Loucy (cell line): ENCODE measurements around the gene RPP21.

ENCODE experiments used
- H2AFZ ChIP-seq: fragments of 200-600 bp; sonication (generic); 2 replicates; pipeline ENCODE4 v1.6.0; 2016; ENCODE audit warnings: antibody characterized with exemption, mild to moderate bottlenecking, low read length, moderate library complexity
- H3F3A ChIP-seq: fragments of 200-600 bp; 2 replicates; pipeline ENCODE4 v1.6.0; 2016; ENCODE audit warnings: antibody characterized with exemption, low read depth, mild to moderate bottlenecking
- H3K27me3 ChIP-seq: fragments of 200-600 bp; sonication (generic); 2 replicates; pipeline ENCODE4 v1.6.1; 2014; ENCODE audit warnings: low read length, mild to moderate bottlenecking; ENCODE audit not compliant: insufficient read depth, poor library complexity, severe bottlenecking
- H3K36me3 ChIP-seq: fragments of 200-600 bp; sonication (generic); 2 replicates; pipeline ENCODE4 v1.6.1; 2016; ENCODE audit warnings: low read length; ENCODE audit not compliant: insufficient read depth
- H3K4me1 ChIP-seq: fragments of 200-600 bp; sonication (generic); 2 replicates; pipeline ENCODE4 v1.5.1; 2014; ENCODE audit warnings: low read length, mild to moderate bottlenecking; ENCODE audit not compliant: insufficient read depth, poor library complexity, severe bottlenecking
- H3K4me2 ChIP-seq: fragments of 200-600 bp; sonication (generic); 2 replicates; pipeline ENCODE4 v1.6.0; 2014; ENCODE audit warnings: antibody characterized with exemption, low read length, low read depth, mild to moderate bottlenecking; ENCODE audit not compliant: poor library complexity, severe bottlenecking
- H3K4me3 ChIP-seq: fragments of 200-600 bp; sonication (generic); 2 replicates; pipeline ENCODE4 v1.5.1; 2014; ENCODE audit warnings: low read length, mild to moderate bottlenecking, mixed read lengths; ENCODE audit not compliant: poor library complexity, severe bottlenecking
- H3K79me2 ChIP-seq: fragments of 200-600 bp; sonication (generic); 2 replicates; pipeline ENCODE4 v1.6.1; 2014; ENCODE audit warnings: low read length; ENCODE audit not compliant: insufficient read depth
- H3K9ac ChIP-seq: fragments of 200-600 bp; sonication (generic); 2 replicates; pipeline ENCODE4 v1.6.0; 2014; ENCODE audit warnings: mild to moderate bottlenecking, low read depth, low read length, moderate library complexity; ENCODE audit not compliant: poor library complexity, severe bottlenecking
- H3K9me2 ChIP-seq: fragments of 200-600 bp; sonication (generic); replicated peaks from 2 replicates; pipeline ENCODE4 v1.6.1; 2016; ENCODE audit warnings: low read depth, low read length, mixed read lengths
- H3K9me3 ChIP-seq: fragments of 200-600 bp; sonication (generic); 2 replicates; pipeline ENCODE4 v1.6.1; 2014; ENCODE audit warnings: mild to moderate bottlenecking, antibody characterized with exemption, low read length, low read depth; ENCODE audit not compliant: insufficient read depth
- H4K20me1 ChIP-seq: fragments of 200-600 bp; sonication (generic); 2 replicates; pipeline ENCODE4 v1.6.0; 2014; ENCODE audit warnings: antibody characterized with exemption, low read length, mild to moderate bottlenecking; ENCODE audit not compliant: insufficient read depth, poor library complexity, severe bottlenecking
- EZH2phosphoT487 ChIP-seq: fragments of 200-600 bp; IDR thresholded peaks from 2 replicates; pipeline ENCODE4 v1.6.1; 2018; ENCODE audit warnings: antibody characterized with exemption, mild to moderate bottlenecking, moderate library complexity, borderline replicate concordance
- TF ChIP-seq, protein P1 (sequence below): fragments of 200-600 bp; sonication (generic); conservative IDR thresholded peaks from 2 replicates; pipeline ENCODE4 v1.5.1; 2014; ENCODE audit warnings: mild to moderate bottlenecking, antibody characterized with exemption, low read length

The RPP21 gene

DNA sequence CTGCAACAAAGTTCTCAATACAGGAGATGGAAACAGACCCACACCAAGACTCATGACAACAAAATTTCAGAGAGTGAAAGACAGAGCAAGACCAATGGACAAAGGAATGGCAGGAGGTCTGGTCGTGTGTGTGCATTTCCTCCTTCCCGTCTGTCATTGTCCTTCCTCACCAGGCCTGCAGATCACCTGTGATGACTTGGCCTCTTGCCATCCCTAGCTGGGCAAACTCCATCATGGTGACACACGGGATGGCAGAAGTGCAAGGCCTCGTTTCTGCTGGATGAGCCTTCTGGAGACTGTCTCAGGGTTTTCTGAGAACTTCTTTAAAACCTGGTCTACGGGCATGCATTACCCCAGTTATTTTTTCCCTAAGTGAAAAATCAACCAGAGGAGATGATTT, 49.2 kb downstream of the RPP21 start:
- Histone ChIP-seq H3K4me3 (no peak overlapping the region), H3K9me3 (no peaks in the 10 kb centered on the region), H3K4me2 (no peak overlapping the region), H3K9me2 (no peaks in the 10 kb centered on the region), H2AFZ (no peak overlapping the region), H3K9ac (no peak overlapping the region), H3K27me3 (peaks cover 4% of the 10 kb centered on the region), H3K4me1 (no peaks in the 10 kb centered on the region), H3K36me3 (no peaks in the 10 kb centered on the region), H4K20me1 (no peaks in the 10 kb centered on the region), H3K79me2 (no peaks in the 10 kb centered on the region), H3F3A (no peaks in the 10 kb centered on the region)
- TF ChIP-seq EZH2phosphoT487, result no peak
- TF ChIP-seq, protein P1, sequence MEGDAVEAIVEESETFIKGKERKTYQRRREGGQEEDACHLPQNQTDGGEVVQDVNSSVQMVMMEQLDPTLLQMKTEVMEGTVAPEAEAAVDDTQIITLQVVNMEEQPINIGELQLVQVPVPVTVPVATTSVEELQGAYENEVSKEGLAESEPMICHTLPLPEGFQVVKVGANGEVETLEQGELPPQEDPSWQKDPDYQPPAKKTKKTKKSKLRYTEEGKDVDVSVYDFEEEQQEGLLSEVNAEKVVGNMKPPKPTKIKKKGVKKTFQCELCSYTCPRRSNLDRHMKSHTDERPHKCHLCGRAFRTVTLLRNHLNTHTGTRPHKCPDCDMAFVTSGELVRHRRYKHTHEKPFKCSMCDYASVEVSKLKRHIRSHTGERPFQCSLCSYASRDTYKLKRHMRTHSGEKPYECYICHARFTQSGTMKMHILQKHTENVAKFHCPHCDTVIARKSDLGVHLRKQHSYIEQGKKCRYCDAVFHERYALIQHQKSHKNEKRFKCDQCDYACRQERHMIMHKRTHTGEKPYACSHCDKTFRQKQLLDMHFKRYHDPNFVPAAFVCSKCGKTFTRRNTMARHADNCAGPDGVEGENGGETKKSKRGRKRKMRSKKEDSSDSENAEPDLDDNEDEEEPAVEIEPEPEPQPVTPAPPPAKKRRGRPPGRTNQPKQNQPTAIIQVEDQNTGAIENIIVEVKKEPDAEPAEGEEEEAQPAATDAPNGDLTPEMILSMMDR, result no peak
